Retina (tissue), 1 donor: ENCODE measurements around the gene COL4A1.

ENCODE experiments used
- DNase-seq: peaks from one replicate; pipeline ENCODE4 v3.0.0-alpha.2; 2016

COL4A1 gene

GRCh38 chr13:110340812-110341444, 34.0 kb upstream of the COL4A1 start:
- peak; percentile 44 for DNase-seq

GRCh38 chr13:110339975-110340550, 33.1 kb upstream of the COL4A1 start:
- DNase-seq = no peak

GRCh38 chr13:110339263-110339662, 32.3 kb upstream of the COL4A1 start:
- DNase-seq = no peak

GRCh38 chr13:110338441-110339101, 31.6 kb upstream of the COL4A1 start:
- DNase-seq = peak; percentile 69

- no peak for DNase-seq
These were observed 30.3 kb upstream of the COL4A1 start for GRCh38 chr13:110337247-110337646.

- DNase-seq = no peak
These were observed 29.7 kb upstream of the COL4A1 start for GRCh38 chr13:110336681-110337080.

- no peak for DNase-seq
These were observed 29.2 kb upstream of the COL4A1 start for GRCh38 chr13:110336108-110336507.

- DNase-seq = no peak
These were observed 28.0 kb upstream of the COL4A1 start for GRCh38 chr13:110334841-110335490.

- DNase-seq = no peak
These were observed 27.3 kb upstream of the COL4A1 start for GRCh38 chr13:110334256-110334655.

- no peak for DNase-seq
These were observed 26.9 kb upstream of the COL4A1 start for GRCh38 chr13:110333837-110334236.

- no peak for DNase-seq
These were observed 25.8 kb upstream of the COL4A1 start for GRCh38 chr13:110332750-110333149.

- peak; percentile 43 for DNase-seq
These were observed 24.4 kb upstream of the COL4A1 start for GRCh38 chr13:110331362-110331761.

GRCh38 chr13:110330491-110331011, 23.6 kb upstream of the COL4A1 start:
- peak; percentile 89 for DNase-seq

- DNase-seq = peak; percentile 65
These were observed 23.0 kb upstream of the COL4A1 start for GRCh38 chr13:110329798-110330461.

GRCh38 chr13:110329258-110329657, 22.3 kb upstream of the COL4A1 start:
- no peak for DNase-seq

- DNase-seq = no peak
These were observed 21.6 kb upstream of the COL4A1 start for GRCh38 chr13:110328573-110328972.

- no peak for DNase-seq
These were observed 20.2 kb upstream of the COL4A1 start for GRCh38 chr13:110327051-110327721.

- no peak for DNase-seq
These were observed 19.4 kb upstream of the COL4A1 start for GRCh38 chr13:110326263-110326904.

- DNase-seq = no peak
These were observed 17.2 kb upstream of the COL4A1 start for GRCh38 chr13:110324026-110324749.

- no peak for DNase-seq
These were observed 16.4 kb upstream of the COL4A1 start for GRCh38 chr13:110323172-110323891.

GRCh38 chr13:110322828-110323171, 15.8 kb upstream of the COL4A1 start:
- DNase-seq = no peak
